Measurements from ENCODE around the gene DCAF7.

Gene DCAF7, protein sequence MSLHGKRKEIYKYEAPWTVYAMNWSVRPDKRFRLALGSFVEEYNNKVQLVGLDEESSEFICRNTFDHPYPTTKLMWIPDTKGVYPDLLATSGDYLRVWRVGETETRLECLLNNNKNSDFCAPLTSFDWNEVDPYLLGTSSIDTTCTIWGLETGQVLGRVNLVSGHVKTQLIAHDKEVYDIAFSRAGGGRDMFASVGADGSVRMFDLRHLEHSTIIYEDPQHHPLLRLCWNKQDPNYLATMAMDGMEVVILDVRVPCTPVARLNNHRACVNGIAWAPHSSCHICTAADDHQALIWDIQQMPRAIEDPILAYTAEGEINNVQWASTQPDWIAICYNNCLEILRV

DNA sequence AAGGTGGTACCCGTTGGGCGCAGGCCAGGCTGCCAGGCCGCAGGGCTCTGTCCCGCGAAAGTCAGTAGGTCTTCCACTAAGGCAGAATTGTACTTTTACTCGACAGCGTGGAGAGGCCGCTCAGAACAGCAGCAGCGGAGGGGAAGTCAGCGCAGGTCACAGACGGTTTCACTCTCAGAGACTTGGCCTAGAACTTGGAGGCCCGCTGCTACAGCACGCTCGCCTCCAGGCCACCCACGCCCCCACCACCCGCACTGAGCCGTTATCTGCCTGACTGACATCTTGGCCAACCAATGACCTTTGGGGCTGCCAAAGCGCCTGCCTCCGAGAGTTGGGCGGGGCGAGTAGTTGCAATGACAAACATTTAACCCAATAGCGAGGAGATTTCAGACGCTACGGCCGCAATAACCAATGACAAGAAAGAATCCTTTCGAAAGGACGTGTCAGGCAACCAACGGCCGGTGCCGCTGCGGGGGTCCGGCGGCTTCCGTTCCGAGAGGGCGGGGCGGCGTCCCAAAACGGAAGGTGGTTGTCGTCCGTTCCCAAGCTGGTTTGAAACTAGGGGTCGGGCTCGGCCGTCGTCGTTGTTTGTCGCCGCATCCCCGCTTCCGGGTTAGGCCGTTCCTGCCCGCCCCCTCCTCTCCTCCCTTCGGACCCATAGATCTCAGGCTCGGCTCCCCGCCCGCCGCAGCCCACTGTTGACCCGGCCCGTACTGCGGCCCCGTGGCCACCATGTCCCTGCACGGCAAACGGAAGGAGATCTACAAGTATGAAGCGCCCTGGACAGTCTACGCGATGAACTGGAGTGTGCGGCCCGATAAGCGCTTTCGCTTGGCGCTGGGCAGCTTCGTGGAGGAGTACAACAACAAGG, at the start of gene DCAF7:
TSS of gene DCAF7 (plus strand) at position 532 of the 871 bp plus-strand sequence. CDS start at position 733, 201 bp downstream.
- DNase-seq: peak; percentile 100

DNA sequence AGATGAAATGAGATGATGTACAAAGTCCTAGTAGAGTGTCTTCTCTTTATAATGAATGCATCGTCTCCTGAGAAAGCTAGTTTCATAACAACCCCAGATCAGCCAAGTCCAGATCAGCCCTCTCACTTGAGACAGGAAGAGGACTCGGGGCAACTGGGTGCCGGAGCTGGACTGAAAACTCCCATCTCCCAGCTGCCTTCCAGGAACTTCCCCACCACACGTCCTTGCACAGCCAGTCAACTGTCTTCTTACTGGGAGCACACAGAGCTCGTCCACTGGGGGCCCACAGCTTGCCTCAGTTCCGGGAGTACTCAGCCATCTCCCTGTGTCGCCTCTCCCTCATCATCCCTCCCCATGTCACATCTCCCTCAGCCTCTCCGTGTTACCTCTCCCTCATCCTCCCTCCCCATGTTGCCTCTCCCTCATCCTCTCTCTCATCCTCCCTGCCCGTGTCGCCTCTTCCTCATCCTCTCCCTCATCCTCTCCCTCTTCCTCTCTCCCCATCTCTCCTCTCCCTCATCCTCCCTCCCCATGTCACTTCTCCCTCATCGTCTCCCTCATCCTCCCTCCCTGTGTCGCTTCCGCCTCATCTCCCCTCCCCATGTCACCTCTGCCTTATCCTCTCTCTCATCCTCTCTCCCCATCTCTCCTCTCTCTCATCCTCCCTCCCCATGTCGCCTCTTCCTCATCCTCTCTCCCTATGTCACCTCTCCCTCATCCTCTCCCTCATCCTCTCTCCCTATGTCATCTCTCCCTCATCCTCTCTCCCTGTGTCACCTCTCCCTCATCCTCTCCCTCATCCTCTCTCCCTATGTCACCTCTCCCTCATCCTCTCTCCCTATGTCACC, 49.5 kb upstream of the DCAF7 start:
- no peak for DNase-seq

DNA sequence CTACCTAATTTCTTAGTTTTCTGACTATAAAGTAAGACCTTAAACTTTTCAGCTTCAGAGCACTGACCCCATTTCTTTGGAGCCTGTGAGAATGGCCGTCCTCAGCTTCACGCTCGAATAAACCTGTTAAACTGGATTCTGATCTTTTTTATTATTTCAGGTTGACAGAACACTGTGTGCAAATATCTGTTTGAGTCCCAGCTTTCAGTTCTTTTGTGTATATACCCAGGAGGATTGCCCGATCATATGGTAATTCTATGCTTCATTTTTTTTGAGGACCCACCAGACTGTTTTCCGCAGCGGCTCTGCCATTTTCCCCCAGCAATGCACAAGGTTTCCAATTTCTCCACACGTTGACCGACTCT, 47.0 kb upstream of the DCAF7 start:
- no peak for DNase-seq

DNA sequence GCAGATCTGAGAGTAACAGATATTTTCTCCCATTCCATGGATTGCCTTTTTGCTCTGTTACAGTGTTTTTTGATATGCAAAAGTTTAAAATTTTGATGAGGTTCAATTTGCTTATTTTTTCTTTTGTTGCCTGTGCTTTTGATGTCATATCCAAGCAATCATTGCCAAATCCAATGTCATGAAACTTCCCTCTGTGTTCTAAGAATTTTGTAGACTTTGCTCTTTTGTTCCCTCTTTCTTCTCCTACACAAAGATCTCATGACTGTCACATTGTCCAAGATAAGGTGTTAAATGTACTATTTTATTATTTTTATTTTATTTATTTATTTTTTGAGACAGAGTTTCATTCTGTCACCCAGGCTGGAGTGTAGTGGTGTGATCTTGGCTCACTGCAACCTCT, 46.0 kb upstream of the DCAF7 start:
- DNase-seq: no peak

DNA sequence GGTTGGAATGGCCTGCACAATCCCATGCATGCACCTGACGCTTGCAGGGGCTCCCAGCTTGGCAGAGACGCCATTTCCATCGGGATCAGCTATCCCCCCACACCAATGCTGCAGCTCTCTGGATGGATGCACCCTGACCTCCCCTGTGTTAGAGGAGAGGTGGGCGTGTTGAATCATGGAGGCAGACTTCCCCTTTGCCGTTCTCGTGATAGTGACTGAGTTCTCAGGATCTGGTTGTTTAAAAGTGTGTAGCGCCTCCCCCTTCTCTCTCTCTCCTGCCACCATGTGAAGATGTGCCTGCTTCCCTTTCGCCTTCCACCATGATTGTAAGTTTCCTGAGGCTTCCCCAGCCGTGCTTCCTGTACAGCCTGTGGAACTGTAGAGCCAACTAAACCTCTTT, 44.9 kb upstream of the DCAF7 start:
- no peak for DNase-seq

DNA sequence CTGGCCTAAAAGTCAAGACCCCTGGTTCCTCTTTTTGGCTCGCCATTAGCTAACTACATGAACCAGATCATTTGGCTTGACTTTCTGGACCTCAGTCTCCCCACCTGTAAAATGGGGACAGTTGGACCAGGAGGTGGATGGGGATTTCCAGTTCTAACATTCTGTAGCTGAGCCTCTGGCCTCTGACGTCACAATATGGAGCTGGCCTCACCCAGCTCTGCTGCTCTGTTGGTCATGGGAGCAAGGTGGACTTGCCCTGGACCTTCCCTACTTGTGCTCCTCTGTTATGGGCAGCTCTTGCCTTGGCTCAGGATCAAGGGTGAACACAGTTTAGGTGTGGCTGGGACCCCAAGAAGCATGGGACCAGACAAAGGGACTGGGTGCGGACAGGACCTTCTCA, 43.6 kb upstream of the DCAF7 start:
- DNase-seq: no peak

DNA sequence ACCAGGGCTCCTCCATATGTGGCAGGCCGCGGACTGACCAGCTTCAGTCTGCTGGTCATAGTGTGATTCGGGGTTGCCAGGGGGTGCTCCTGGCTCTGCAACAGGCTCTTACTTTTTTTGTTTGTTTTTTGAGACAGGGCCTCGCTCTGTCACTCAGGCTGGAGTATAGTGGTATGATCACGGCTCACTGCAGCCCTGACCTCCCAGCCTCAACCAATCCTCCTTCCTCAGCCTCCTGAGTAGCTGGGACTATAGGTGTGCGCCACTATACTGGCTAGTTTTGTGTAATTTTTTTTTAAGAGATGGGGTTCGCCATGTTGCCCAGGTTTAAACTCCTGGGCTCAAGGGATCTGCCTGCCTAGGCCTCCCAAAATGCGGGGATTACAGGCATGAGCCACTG, 38.9 kb upstream of the DCAF7 start:
- no peak for DNase-seq

DNA sequence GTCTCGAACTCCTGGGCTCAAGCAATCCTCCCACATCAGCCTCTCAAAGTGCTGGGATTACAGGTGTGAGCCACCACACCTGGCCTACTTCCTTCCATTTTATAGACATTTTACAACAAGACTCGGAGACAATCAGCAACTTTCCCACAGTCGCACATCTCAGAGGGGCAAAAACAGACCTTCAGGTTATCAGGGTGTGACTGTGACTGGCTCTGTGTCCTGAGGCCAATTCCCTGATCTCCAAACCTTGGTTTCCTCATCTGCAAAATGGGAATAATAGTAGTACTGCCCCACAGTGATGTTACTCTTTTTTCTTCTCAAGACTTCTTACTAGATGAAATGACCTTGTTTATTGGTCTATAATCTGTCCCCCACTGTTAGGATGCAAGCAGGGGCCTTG, 37.9 kb upstream of the DCAF7 start:
- no peak for DNase-seq

DNA sequence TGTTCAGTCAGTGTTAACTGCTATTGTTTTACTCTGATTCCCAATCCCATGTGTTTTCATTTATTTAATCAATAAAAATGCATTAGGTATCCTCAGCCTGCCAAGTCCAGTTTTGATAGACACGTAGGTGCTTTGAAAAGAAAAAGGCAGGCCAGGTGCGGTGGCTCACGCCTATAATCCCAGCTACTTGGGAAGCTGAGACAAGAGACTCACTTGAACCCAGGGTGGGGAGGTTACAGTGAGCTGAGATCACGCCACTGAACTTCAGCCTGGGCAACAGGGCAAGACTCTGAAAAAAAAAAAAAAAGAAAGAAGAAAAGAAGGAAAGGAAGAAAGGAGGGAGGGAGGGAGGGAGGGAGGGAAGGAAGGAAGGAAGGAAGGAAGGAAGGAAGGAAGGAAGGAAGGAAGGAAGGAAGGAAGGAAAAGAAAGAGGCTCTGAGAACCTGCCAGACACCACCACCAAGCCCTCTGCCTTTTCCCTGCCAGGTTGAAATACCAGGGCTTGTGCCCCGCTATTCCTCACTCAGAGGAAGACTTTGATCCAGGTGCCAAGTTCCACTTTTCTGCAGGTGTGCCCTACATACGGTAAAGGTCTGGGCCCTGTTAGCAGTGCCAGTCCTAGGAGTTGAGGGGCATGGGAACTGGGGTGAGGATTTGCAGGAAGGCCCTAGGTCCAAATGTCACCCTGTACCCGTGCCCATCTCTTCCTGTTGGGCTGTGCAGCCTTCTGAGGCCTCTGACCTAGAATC, 37.2 kb upstream of the DCAF7 start:
- DNase-seq: no peak

DNA sequence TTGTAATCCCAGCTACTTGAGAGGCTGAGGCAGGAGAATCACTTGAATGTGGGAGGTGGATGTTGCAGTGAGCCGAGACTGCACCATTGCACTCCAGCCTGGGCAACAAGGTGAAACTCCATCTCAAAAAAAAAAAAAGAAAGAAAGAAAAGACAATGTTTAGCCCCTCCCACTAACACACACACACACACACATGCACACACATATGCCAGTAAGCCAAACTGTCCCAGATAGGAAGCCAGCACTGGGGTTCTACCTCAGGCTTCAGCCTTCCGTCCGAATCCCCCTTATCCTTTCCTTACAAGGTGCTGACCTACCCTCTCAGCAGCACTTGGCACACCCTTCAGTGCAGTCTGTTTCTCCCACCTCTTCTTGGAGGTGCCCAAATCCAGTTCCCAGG, 35.8 kb upstream of the DCAF7 start:
- DNase-seq: no peak

DNA sequence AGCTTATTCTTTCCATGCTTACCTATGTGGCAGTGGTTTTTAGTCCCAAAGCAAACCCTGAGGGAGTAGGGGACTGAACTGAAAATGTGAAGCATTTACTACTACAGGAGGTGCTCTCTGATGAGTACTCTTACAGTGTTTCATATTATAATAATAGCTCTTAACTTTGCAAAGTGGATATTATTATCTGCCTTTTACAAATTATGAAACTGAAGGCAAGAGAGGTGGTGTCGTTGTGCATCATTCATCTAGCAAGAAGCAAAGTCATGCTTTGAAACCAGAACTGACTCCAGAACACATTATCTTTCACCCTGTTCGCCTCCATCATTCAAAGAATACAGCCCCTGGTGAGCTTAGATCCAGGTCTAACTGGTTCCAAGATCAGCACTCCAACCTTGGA, 35.3 kb upstream of the DCAF7 start:
- DNase-seq: no peak

DNA sequence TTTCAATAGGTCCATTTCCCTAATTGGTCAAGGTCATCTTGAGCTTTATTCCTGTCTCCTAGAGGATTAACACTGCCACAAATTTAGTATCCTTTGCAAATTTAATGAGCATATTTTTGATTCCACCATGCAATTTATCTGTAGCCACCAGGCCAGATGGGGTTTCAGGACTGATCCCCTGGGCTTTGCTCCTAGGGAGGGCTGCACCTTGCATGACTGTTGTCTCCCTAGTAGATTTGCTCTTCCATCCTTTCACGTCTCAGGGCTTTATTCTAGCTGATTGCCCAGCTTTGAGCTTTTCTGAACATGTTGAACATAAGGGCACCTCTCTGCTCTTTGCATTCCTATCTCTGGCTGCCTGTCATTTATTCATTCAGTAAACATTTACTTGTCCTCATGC, 34.9 kb upstream of the DCAF7 start:
- DNase-seq: no peak

DNA sequence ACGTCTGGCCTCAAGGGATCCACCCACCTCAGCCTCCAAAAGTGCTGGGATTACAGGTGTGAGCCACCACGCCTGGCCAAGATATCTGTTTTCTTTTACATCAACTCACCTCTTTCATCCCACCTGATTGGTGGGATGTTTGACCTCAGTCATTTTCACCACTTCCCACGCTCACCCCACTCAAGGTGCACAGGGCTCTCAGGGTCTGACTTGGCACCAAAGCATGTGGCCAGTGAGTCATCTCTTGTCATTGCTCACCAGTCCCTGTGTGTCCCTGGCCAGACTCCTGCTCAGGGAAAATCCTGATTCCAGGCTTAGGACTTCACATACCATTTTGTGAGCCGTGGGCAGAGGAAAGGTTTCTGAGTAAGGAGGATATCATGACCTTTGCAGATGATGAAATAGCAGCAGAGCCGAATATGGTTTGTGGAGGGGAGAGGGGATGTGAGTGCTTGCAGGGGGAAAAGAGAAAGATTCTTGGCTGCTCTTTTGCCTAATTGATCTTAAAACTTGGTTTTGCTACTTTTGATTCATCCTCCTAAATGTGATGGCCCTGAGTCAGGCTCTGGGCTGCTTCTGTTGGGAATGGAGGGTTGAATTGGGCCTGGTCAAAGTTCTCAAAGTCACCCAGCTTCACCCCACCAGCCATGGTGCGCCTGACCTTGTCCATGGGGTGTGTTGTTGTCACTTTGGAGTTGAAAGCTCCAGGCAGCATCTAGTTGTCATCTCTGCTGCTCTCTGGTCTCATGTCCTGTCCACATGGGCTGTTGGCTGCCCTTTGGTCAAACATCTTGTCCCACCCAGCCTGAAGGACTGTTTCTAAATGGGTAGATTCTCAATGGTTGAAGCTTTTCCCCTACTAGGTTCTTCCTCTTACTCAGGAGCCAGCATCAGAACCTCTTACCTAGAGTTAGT, 33.1 kb upstream of the DCAF7 start:
- DNase-seq: no peak

DNA sequence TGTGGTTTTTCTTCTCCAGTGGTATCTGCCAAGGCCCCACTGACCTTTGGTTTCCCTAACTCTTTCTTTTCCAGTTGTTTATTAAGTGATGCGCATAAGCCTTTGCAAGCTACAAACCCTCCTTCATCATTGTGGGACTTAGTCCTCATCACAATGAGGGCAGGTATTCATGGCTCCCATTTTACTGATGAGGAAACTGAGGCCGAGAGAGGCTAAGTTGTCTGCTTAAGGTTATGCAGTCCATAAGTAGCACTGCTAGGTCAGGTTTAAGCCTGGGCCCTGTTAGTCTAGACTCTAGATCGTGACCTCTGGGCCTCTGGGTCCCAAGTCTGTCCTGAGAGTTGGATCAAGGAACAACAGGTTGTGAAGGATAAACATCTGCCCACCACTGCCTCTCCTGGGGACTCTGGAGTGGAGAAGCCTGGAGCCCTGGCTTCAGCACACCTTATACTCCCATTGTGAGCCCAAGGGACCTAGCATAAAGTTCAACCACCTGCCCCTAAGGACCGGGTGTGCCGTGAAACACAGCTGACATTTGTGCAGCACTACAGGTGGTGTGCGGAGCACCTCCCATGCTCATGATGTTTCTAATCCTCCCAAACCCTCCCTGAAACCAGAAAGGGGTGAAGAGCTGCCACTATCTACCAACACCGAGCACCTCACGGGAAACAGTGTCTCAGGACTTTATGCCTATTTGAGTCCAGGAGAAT, 32.3 kb upstream of the DCAF7 start:
- DNase-seq: no peak

DNA sequence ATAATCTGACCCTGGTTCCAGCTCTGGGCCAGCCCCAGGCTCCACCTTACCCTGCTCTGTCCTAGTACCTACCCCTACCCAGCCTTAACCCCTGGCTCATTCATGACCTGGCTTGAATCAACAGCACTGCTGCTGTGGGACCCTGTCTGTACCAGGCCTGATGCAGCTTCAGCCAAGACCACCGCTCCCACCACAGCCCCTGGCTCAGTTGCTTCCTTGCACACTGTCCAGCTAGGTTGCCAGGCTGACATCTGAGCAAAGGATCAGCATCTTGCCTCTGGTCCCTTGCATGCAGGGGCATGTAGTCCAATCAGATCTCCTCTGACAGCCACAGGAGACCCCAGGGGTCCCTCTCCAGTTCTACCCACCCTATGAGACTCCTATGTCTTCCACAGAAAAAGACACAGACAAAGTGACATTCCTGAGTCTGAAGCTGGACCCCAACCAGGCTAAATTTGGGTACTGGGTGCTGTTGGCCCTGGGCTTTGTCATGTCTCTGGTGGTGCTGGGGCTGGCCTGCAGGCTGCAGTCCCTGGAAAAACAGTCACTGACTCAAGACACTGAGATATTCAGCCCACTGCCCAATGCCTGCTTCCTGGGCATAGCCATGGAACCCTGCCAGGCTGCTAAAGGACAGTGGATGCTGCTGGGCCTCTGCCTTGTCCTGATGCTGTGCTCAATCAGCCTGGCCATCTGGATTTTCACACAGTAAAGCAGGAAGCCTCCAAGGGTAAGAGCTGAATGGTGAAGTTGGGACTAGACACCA, 31.0 kb upstream of the DCAF7 start:
- DNase-seq: no peak

DNA sequence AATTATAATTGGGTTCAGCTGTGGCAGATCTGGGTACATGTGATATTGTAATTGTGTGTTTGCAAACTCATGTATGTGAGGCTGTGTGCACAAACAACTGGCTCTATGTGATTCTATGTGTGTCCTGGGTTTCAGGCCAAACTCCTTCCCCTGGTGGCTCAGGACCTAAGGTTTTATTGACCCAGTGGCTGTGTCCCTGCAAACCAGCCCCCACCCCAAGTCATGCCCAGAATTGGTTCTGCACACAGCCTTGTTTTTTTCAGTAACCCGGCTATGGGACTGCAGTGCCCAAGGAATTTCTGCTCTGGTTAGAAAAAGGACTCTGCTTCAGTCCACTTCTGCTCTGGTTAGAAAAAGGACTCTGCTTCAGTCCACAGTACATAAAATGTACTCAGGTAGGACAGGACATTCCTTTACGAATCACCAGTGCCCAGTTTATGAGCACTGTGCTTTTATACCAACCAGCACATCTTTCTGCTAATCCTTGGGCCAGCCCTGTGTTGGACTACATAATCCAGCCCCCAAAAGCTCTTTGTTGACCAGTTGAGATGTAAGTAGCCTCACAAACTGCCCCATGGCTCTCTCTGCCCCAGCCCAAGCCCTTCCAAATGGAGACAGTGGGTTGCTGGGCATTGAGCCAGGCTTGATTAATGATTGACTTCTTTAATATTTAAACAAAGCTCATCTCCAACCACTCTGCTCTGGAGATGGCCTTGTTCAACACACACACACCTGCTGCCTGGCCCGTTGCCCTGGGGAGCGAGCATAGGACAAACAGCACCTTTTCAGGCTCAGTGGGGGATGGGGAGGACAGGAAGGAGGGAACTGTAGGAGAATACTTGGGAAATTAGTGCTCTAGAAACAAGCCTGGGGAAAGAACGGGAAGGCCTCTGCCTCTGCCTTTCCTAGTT, 30.1 kb upstream of the DCAF7 start:
- no peak for DNase-seq

DNA sequence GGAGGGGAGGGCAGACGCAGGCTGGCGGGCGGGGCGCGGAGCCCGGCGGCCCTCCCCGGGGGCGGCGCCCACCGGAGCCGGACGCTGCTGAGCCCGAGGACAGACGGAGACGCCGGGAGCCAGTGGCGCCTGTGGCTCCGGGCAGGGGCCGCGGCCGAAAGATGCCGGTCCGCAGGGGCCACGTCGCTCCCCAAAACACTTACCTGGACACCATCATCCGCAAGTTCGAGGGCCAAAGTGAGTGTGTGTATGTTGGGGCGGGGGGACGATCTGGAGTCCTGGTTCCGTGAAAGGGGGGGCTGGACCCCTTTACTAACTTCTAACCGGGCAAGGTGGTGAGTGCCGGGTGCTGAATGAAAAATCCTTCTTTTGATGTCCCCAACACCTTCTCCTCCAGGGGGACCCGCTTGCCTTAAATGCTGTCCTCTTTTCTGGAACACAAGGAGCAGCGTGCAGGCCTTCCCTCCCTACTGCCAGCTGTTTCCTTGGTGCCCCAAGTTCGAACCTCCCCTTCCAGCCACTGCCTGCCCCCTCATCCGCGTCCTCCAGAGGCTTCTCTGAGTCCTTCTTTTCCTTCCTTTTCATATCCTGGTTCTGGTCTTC, 26.9 kb upstream of the DCAF7 start, which contains the start of gene KCNH6:
TSS of gene KCNH6 (plus strand) at position 106 of the 603 bp plus-strand sequence. CDS start at position 162, 56 bp downstream.
- DNase-seq: no peak

DNA sequence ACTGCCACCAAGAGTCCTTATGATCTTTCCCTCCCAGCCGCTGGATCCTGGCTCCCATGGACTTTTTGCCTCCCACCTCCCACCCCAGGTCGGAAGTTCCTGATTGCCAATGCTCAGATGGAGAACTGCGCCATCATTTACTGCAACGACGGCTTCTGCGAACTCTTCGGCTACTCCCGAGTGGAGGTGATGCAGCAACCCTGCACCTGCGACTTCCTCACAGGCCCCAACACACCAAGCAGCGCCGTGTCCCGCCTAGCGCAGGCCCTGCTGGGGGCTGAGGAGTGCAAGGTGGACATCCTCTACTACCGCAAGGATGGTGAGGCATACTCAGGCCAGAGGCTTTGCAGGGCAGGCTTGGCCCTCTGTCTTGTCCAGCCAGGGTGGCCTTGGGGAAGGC, 26.2 kb upstream of the DCAF7 start:
- DNase-seq: no peak
